Cardiac fibroblast (primary cell): ENCODE data around the gene TBL3.

Source experiments
- DNase-seq, 2 donors: peaks; one replicate each; pipeline versions ENCODE4 v3.0.0 to v3.0.0-alpha.2; 2010; ENCODE audit warnings: low read depth in 2 of 2
- H3K4me3 ChIP-seq, 2 donors: replicated peaks in 1 of 2; 1 replicate in 1 of 2; 2 replicates in 1 of 2; pipeline ENCODE4 v1.5.1; 2011; ENCODE audit warnings: low read depth in 2 of 2, low read length in 2 of 2, mild to moderate bottlenecking in 2 of 2, moderate library complexity in 1 of 2
- CTCF ChIP-seq: IDR thresholded peaks from one replicate; pipeline ENCODE4 v1.5.1; 2011; ENCODE audit warnings: low read depth, mild to moderate bottlenecking, low read length, inconsistent platforms

Gene TBL3

GRCh38 chr16:1944612-1945199, 27.1 kb upstream of the TBL3 start:
- H3K4me3 ChIP-seq = no peak overlapping the region
- no peak for TF ChIP-seq CTCF
- DNase-seq = no peak

GRCh38 chr16:1945559-1946391, 26.1 kb upstream of the TBL3 start:
- no peak overlapping the region for H3K4me3 ChIP-seq
- no peak for DNase-seq
- TF ChIP-seq CTCF = no peak

- no peak for DNase-seq
- no peak overlapping the region for H3K4me3 ChIP-seq
- TF ChIP-seq CTCF = no peak
Measured at GRCh38 chr16:1946495-1947368, 25.1 kb upstream of the TBL3 start.

GRCh38 chr16:1947369-1947670, 24.5 kb upstream of the TBL3 start:
- no peak for TF ChIP-seq CTCF
- H3K4me3 ChIP-seq = no peak overlapping the region
- DNase-seq = no peak

- H3K4me3 ChIP-seq = no peak overlapping the region
- TF ChIP-seq CTCF = no peak
- DNase-seq = no peak
Measured at GRCh38 chr16:1949507-1949906, 22.3 kb upstream of the TBL3 start.

GRCh38 chr16:1950047-1950446, 21.8 kb upstream of the TBL3 start:
- no peak for TF ChIP-seq CTCF
- H3K4me3 ChIP-seq = no peak overlapping the region
- DNase-seq = no peak
